Endothelial cell of umbilical vein (primary cell): Measurements from ENCODE around the gene KREMEN1. TPM values are rescaled to one million over a fixed set of nuclear protein-coding genes. Genes with fewer than 3 reads are reported as not detected.

ENCODE experiments used
- BruUV-seq: library from RNA; stranded (reverse); fragments of 400-500 nt; replicated peaks from 2 replicates; lab custom pipeline; 2021; lab: Mats Ljungman, UMichigan
- CTCF ChIA-PET: fragments of 300-600, 350-600 bp; sonication (Branson Sonifier 250); formaldehyde crosslinking; loops from one replicate; lab custom pipeline; 2021; ENCODE audit warnings: antibody characterized with exemption, inconsistent platforms; lab: Charles Lee
- POLR2A ChIA-PET: fragments of 300-600, 350-600 bp; sonication (Branson Sonifier 250); formaldehyde crosslinking; loops from one replicate; lab custom pipeline; 2021; ENCODE audit warnings: antibody characterized with exemption, inconsistent platforms; lab: Charles Lee
- DNase-seq: peaks from one replicate; pipeline ENCODE4 v3.0.0-alpha.2; 2011; ENCODE audit warnings: low read depth, low spot score
- FAIRE-seq: peaks from 2 replicates; lab custom pipeline; 2011; peaks lifted over from hg19 to GRCh38; lab: Jason Lieb, UNC
- H2AFZ ChIP-seq: 2 replicates; pipeline ENCODE4 v1.6.0; 2012; ENCODE audit warnings: low read depth, low read length, control low read depth, inconsistent platforms
- H3K27ac ChIP-seq: 2 replicates; pipeline ENCODE4 v1.5.1; 2011; ENCODE audit warnings: low read depth, mild to moderate bottlenecking, control low read depth, low read length, moderate library complexity; ENCODE audit not compliant: insufficient read depth
- H3K27me3 ChIP-seq, 2 experiments: 2 replicates each; pipeline versions ENCODE4 v1.6.0 to v1.6.1; 2011; ENCODE audit warnings: low read length in 2 of 2, mixed read lengths in 1 of 2; ENCODE audit not compliant: control insufficient read depth in 2 of 2, insufficient read depth in 2 of 2
- H3K36me3 ChIP-seq, 2 experiments: 2 replicates in 1 of 2; 3 replicates in 1 of 2; pipeline ENCODE4 v1.5.1; 2011; ENCODE audit warnings: low read length in 2 of 2, mild to moderate bottlenecking in 1 of 2, moderate library complexity in 1 of 2; ENCODE audit not compliant: control insufficient read depth in 2 of 2, insufficient read depth in 2 of 2; ENCODE audit errors: extremely low read depth in 1 of 2
- H3K4me1 ChIP-seq: 3 replicates; pipeline ENCODE4 v1.5.1; 2011; ENCODE audit warnings: mild to moderate bottlenecking, low read length; ENCODE audit not compliant: control insufficient read depth, insufficient read depth; ENCODE audit errors: extremely low read depth
- H3K4me2 ChIP-seq: 2 replicates; pipeline ENCODE4 v1.6.1; 2011; ENCODE audit warnings: low read length, control low read depth, mixed read lengths; ENCODE audit not compliant: insufficient read depth
- H3K4me3 ChIP-seq, 3 experiments: fragments of 200-600 bp in 1 of 3; sonication (generic), shearing (Covaris generic) in 1 of 3; replicated peaks in 1 of 3; 2 replicates each; pipeline ENCODE4 v1.5.1; 2011 to 2016; ENCODE audit warnings: control low read depth in 3 of 3, low read length in 3 of 3, mild to moderate bottlenecking in 2 of 3, inconsistent platforms in 1 of 3, low read depth in 1 of 3, moderate library complexity in 1 of 3; ENCODE audit not compliant: insufficient read depth in 1 of 3
- H3K79me2 ChIP-seq: 2 replicates; pipeline ENCODE4 v1.6.0; 2012; ENCODE audit warnings: low read length, inconsistent platforms; ENCODE audit not compliant: control insufficient read depth, insufficient read depth
- H3K9ac ChIP-seq: replicated peaks from 2 replicates; pipeline ENCODE3; 2011; ENCODE audit warnings: low read length, control low read depth; ENCODE audit not compliant: insufficient read depth; ENCODE audit errors: extremely low read depth
- H3K9me1 ChIP-seq: replicated peaks from 3 replicates; pipeline ENCODE4 v1.6.0; 2011; ENCODE audit warnings: mild to moderate bottlenecking, low read length; ENCODE audit not compliant: control insufficient read depth, insufficient read depth; ENCODE audit errors: extremely low read depth
- H3K9me3 ChIP-seq: replicated peaks from 2 replicates; pipeline ENCODE4 v1.5.1; 2012; ENCODE audit warnings: low read length, inconsistent platforms; ENCODE audit not compliant: control insufficient read depth, insufficient read depth
- H4K20me1 ChIP-seq: replicated peaks from 2 replicates; pipeline ENCODE3; 2011; ENCODE audit warnings: mild to moderate bottlenecking, low read length; ENCODE audit not compliant: control insufficient read depth, insufficient read depth; ENCODE audit errors: extremely low read depth
- EZH2 ChIP-seq: IDR thresholded peaks from 2 replicates; pipeline ENCODE4 v1.6.1; 2012; ENCODE audit warnings: borderline replicate concordance, low read depth, mild to moderate bottlenecking, moderate library complexity, low read length, inconsistent platforms; ENCODE audit not compliant: severe bottlenecking
- FOS ChIP-seq: IDR thresholded peaks from 2 replicates; pipeline ENCODE4 v1.6.1; 2011; ENCODE audit warnings: mild to moderate bottlenecking, low read length, moderate library complexity, borderline replicate concordance; ENCODE audit not compliant: insufficient read depth
- GATA2 ChIP-seq: IDR thresholded peaks from 2 replicates; pipeline ENCODE4 v1.7.0; 2011; ENCODE audit warnings: low read depth, mild to moderate bottlenecking, moderate library complexity, mixed read lengths, low read length; ENCODE audit not compliant: insufficient read length, insufficient read depth
- JUN ChIP-seq: IDR thresholded peaks from 2 replicates; pipeline ENCODE4 v1.6.1; 2011; ENCODE audit warnings: borderline replicate concordance, low read depth; ENCODE audit not compliant: insufficient read length, insufficient read depth
- MYC ChIP-seq: IDR thresholded peaks from one replicate; pipeline ENCODE4 v1.6.1; 2011; ENCODE audit warnings: mild to moderate bottlenecking, low read depth, low read length
- POLR2A ChIP-seq: IDR thresholded peaks from 2 replicates; pipeline ENCODE4 v1.6.1; 2012; ENCODE audit warnings: low read depth, mild to moderate bottlenecking, control low read depth, low read length
- POLR2AphosphoS5 ChIP-seq: IDR thresholded peaks from 2 replicates; pipeline ENCODE4 v1.6.1; 2012; ENCODE audit warnings: low read depth, mild to moderate bottlenecking, control low read depth, low read length, moderate library complexity; ENCODE audit not compliant: insufficient read depth
- dilution Hi-C: fragments of 300-500 bp; cut with MboI; formaldehyde crosslinking; loops from one replicate; pipeline ENCODE4 v1.15.0; 2019; ENCODE audit warnings: low sequenced_read_pairs; ENCODE audit not compliant: extremely low pct_ligation_motif_present
- intact Hi-C: fragments of 100-400 bp; cut with micrococcal nuclease; formaldehyde crosslinking; loops from one replicate; pipeline ENCODE4 v1.10.0; 2022
- polyA plus RNA-seq, 4 experiments: library from polyadenylated mRNA; depleted of rRNA in 3 of 4; stranded (reverse) in 3 of 4; unstranded in 1 of 4; fragments of >200 nt; gene quantifications; 2 replicates each; pipeline versions ENCODE4 v1.2.1 to v1.2.3, GENCODE V29; 2011 to 2012; ENCODE audit warnings: missing spikeins in 1 of 4
- total RNA-seq: library from RNA; stranded (reverse); gene quantifications from 2 replicates; pipeline ENCODE4 v1.2.3, GENCODE V29; 2021
- TF ChIP-seq, protein P1 (sequence below), 2 donors: IDR thresholded peaks; 1 replicate in 1 of 2; 2 replicates in 1 of 2; pipeline ENCODE4 v1.5.1; 2011; ENCODE audit warnings: low read length in 2 of 2, mild to moderate bottlenecking in 2 of 2, moderate library complexity in 2 of 2, control low read depth in 1 of 2, inconsistent platforms in 1 of 2, low read depth in 1 of 2; ENCODE audit not compliant: insufficient read depth in 1 of 2; ENCODE audit errors: extremely low read depth in 1 of 2
- TF ChIP-seq, protein P2 (sequence below): IDR thresholded peaks from 2 replicates; pipeline ENCODE4 v1.6.1; 2011; ENCODE audit not compliant: insufficient read depth, insufficient read length

The KREMEN1 gene
- total and polyA plus RNA-seq, 2 donors (not counting 3 experiments of a cell fraction or from before 2014, with no cell fraction given) = 0.58 to 1.1 TPM

- Histone ChIP-seq H3K4me2 (no peak overlapping the region), H3K36me3 (no peaks in the 10 kb centered on the region), H4K20me1 (no peaks in the 10 kb centered on the region), H3K4me3 (no peak overlapping the region), H3K27ac (no peak overlapping the region), H3K9ac (no peak overlapping the region), H3K9me3 (no peaks in the 10 kb centered on the region), H3K4me1 (no peaks in the 10 kb centered on the region), H2AFZ (no peak overlapping the region), H3K79me2 (no peaks in the 10 kb centered on the region), H3K9me1 (no peaks in the 10 kb centered on the region), H3K27me3 (peaks cover 0 to 9% of the 10 kb centered on the region in 2 experiments)
- FAIRE-seq (no peak), DNase-seq (no peak)
- CTCF ChIA-PET = interaction anchor here (1.3 to 2.0 kb wide), 2 partner anchors 14 kb away, joined by 6 to 9 read pairs; no protein-coding TSS in a partner anchor
- no TSS peak for BruUV-seq
- dilution Hi-C loops (no loop called here), intact Hi-C loops (no loop called here)
- TF ChIP-seq JUN (no peak), EZH2 (no peak), MYC (no peak), POLR2AphosphoS5 (no peak), GATA2 (no peak), FOS (no peak), POLR2A (no peak)
- TF ChIP-seq, protein P1, sequence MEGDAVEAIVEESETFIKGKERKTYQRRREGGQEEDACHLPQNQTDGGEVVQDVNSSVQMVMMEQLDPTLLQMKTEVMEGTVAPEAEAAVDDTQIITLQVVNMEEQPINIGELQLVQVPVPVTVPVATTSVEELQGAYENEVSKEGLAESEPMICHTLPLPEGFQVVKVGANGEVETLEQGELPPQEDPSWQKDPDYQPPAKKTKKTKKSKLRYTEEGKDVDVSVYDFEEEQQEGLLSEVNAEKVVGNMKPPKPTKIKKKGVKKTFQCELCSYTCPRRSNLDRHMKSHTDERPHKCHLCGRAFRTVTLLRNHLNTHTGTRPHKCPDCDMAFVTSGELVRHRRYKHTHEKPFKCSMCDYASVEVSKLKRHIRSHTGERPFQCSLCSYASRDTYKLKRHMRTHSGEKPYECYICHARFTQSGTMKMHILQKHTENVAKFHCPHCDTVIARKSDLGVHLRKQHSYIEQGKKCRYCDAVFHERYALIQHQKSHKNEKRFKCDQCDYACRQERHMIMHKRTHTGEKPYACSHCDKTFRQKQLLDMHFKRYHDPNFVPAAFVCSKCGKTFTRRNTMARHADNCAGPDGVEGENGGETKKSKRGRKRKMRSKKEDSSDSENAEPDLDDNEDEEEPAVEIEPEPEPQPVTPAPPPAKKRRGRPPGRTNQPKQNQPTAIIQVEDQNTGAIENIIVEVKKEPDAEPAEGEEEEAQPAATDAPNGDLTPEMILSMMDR (IDR thresholded peaks at IDR 0.05; ENCODE audit: extremely low read depth in 1 of 2, insufficient read depth in 1 of 2, low read depth in 1 of 2, low read length in 2 of 2) = no peak
- TF ChIP-seq, protein P2, sequence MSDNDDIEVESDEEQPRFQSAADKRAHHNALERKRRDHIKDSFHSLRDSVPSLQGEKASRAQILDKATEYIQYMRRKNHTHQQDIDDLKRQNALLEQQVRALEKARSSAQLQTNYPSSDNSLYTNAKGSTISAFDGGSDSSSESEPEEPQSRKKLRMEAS = no peak
- POLR2A ChIA-PET = no interaction called here
Measured at GRCh38 chr22:29139965-29140782, 67.3 kb downstream of the KREMEN1 start.
